AML-193 (cell line): ENCODE results near the gene SLC25A20.

Source experiments
- DNase-seq, 2 experiments: peaks; one replicate each; lab custom pipeline; 2025; lab: John Stamatoyannopoulos, UW

SLC25A20 gene

GRCh38 chr3:48897460-48898376 is 964 bp downstream of the SLC25A20 start:
- DNase-seq = peak; percentile 19 to 22

- no peak for DNase-seq
These were observed 1.7 kb downstream of the SLC25A20 start for GRCh38 chr3:48896936-48897335.

- DNase-seq = no peak
These were observed 4.2 kb downstream of the SLC25A20 start for GRCh38 chr3:48894516-48894915.

GRCh38 chr3:48891606-48892005 is 7.1 kb downstream of the SLC25A20 start:
- no peak for DNase-seq

- DNase-seq = no peak
These were observed 12.9 kb downstream of the SLC25A20 start for GRCh38 chr3:48885753-48886152.

- DNase-seq = no peak
These were observed 17.0 kb downstream of the SLC25A20 start for GRCh38 chr3:48881652-48882114.

- DNase-seq = no peak
These were observed 17.7 kb downstream of the SLC25A20 start for GRCh38 chr3:48881006-48881405.

- DNase-seq = no peak
These were observed 18.7 kb downstream of the SLC25A20 start for GRCh38 chr3:48879994-48880377.

GRCh38 chr3:48879307-48879993 is 19.2 kb downstream of the SLC25A20 start:
- no peak for DNase-seq

GRCh38 chr3:48877671-48878070 is 21.0 kb downstream of the SLC25A20 start:
- no peak for DNase-seq

GRCh38 chr3:48863122-48863521 is 35.6 kb downstream of the SLC25A20 start:
- DNase-seq = no peak

GRCh38 chr3:48859206-48859605 is 39.5 kb downstream of the SLC25A20 start:
- no peak for DNase-seq

GRCh38 chr3:48858709-48859108 is 40.0 kb downstream of the SLC25A20 start:
- no peak for DNase-seq

GRCh38 chr3:48857641-48858040 is 41.0 kb downstream of the SLC25A20 start:
- no peak for DNase-seq

GRCh38 chr3:48856469-48856868 is 42.2 kb downstream of the SLC25A20 start:
- no peak for DNase-seq

GRCh38 chr3:48855681-48856447 is 42.8 kb downstream of the SLC25A20 start:
- peak; percentile 53 to 61 for DNase-seq

GRCh38 chr3:48852151-48852550 is 46.5 kb downstream of the SLC25A20 start:
- peak in 1 of 2 experiments; percentile 10 for DNase-seq

- no peak for DNase-seq
These were observed 47.3 kb downstream of the SLC25A20 start for GRCh38 chr3:48851407-48851806.

- no peak for DNase-seq
These were observed 49.7 kb downstream of the SLC25A20 start for GRCh38 chr3:48848816-48849515.

GRCh38 chr3:48847504-48848423 is 50.9 kb downstream of the SLC25A20 start, which contains the start of gene PRKAR2A:
Gene PRKAR2A (minus strand): TSS chr3:48847874. CDS start chr3:48847596, 278 bp downstream.
- DNase-seq = peak; percentile 85 to 93
